B cell (primary cell): ENCODE data around the gene RPL22. TPM values are rescaled to one million over a fixed set of nuclear protein-coding genes. Genes with fewer than 3 reads are reported as not detected.

Experiments used
- ATAC-seq: fragments of 200-7000 bp; cut with Tn5 transposase; one replicate; pipeline ENCODE4 v1.10.0; 2021; ENCODE audit warnings: low read depth, mild to moderate bottlenecking, moderate number of reproducible peaks, moderate library complexity
- CTCF ChIA-PET: fragments of 350-600 bp; sonication (Branson Sonifier 250); formaldehyde crosslinking; loops from one replicate; lab custom pipeline; 2021; ENCODE audit warnings: antibody characterized with exemption, inconsistent platforms; lab: Charles Lee
- POLR2A ChIA-PET: fragments of 350-600 bp; sonication (Branson Sonifier 250); formaldehyde crosslinking; loops from one replicate; lab custom pipeline; 2021; ENCODE audit warnings: antibody characterized with exemption; lab: Charles Lee
- DNase-seq: peaks from one replicate; pipeline ENCODE4 v3.0.0; 2013
- H2AFZ ChIP-seq: 2 replicates; pipeline ENCODE4 v1.6.1; 2012; ENCODE audit warnings: mild to moderate bottlenecking, low read depth, low read length; ENCODE audit not compliant: insufficient read depth, poor library complexity, severe bottlenecking
- H3K27ac ChIP-seq, 2 donors: 1 replicate in 1 of 2; 2 replicates in 1 of 2; pipeline ENCODE4 v1.5.1; 2012 to 2013; ENCODE audit warnings: low read length in 2 of 2, mild to moderate bottlenecking in 2 of 2, moderate library complexity in 1 of 2
- H3K27me3 ChIP-seq, 4 experiments: fragments of 200-600 bp in 1 of 4; sonication (generic) in 1 of 4; replicated peaks in 1 of 4; 1 replicate in 2 of 4; 2 replicates in 2 of 4; pipeline versions ENCODE4 v1.6.1 to v1.7.0; 2013 to 2016; ENCODE audit warnings: low read length in 3 of 4, mild to moderate bottlenecking in 2 of 4, mixed read lengths in 1 of 4, moderate library complexity in 1 of 4; ENCODE audit not compliant: insufficient read depth in 4 of 4, control insufficient read depth in 3 of 4; ENCODE audit errors: control extremely low read depth in 1 of 4
- H3K36me3 ChIP-seq, 2 experiments: replicated peaks in 1 of 2; 1 replicate in 1 of 2; 2 replicates in 1 of 2; pipeline versions ENCODE4 v1.6.1 to v1.7.1; 2013; ENCODE audit warnings: low read length in 1 of 2; ENCODE audit not compliant: insufficient read depth in 2 of 2, control insufficient read depth in 1 of 2; ENCODE audit errors: control extremely low read depth in 1 of 2, extremely low read depth in 1 of 2
- H3K4me1 ChIP-seq, 2 donors: fragments of 200-600 bp in 1 of 2; sonication (generic) in 1 of 2; 1 replicate in 1 of 2; 2 replicates in 1 of 2; pipeline versions ENCODE4 v1.5.1 to v1.6.1; 2013 to 2017; ENCODE audit warnings: low read length in 2 of 2; ENCODE audit not compliant: control insufficient read depth in 2 of 2, insufficient read depth in 2 of 2
- H3K4me2 ChIP-seq: replicated peaks from 2 replicates; pipeline ENCODE3; 2012; ENCODE audit warnings: mild to moderate bottlenecking, low read depth, low read length; ENCODE audit not compliant: poor library complexity, severe bottlenecking
- H3K4me3 ChIP-seq, 5 experiments: fragments of 200-600 bp in 1 of 5; sonication (generic) in 1 of 5; 1 replicate in 3 of 5; 2 replicates in 2 of 5; pipeline versions ENCODE4 v1.5.1 to v1.7.0; 2011 to 2016; ENCODE audit warnings: low read length in 4 of 5, mild to moderate bottlenecking in 4 of 5, low read depth in 2 of 5, control low read depth in 1 of 5, moderate library complexity in 1 of 5; ENCODE audit not compliant: insufficient read depth in 1 of 5; ENCODE audit errors: control extremely low read depth in 1 of 5, extremely low read depth in 1 of 5
- H3K79me2 ChIP-seq: fragments of 200-600 bp; sonication (generic); one replicate; pipeline ENCODE4 v1.6.0; 2016; ENCODE audit warnings: low read length; ENCODE audit not compliant: control insufficient read depth, insufficient read depth
- H3K9ac ChIP-seq: fragments of 200-600 bp; sonication (generic); 2 replicates; pipeline ENCODE4 v1.6.1; 2017; ENCODE audit warnings: mild to moderate bottlenecking, low read length, moderate library complexity
- H3K9me3 ChIP-seq, 3 donors: one replicate each; pipeline versions ENCODE4 v1.6.1 to v1.7.1; 2013; ENCODE audit warnings: low read length in 2 of 3; ENCODE audit not compliant: control insufficient read depth in 2 of 3, insufficient read depth in 1 of 3; ENCODE audit errors: control extremely low read depth in 1 of 3
- H4K20me1 ChIP-seq: 2 replicates; pipeline ENCODE4 v1.6.0; 2012; ENCODE audit warnings: mild to moderate bottlenecking, low read length; ENCODE audit not compliant: insufficient read depth, control insufficient read depth, poor library complexity, severe bottlenecking
- H3K27ac Mint-ChIP-seq: one replicate; pipeline ENCODE4 v1.8.0; 2021; ENCODE audit warnings: mixed read lengths
- H3K27me3 Mint-ChIP-seq: one replicate; pipeline ENCODE4 v1.8.0; 2021; ENCODE audit warnings: mixed read lengths
- H3K4me1 Mint-ChIP-seq: one replicate; pipeline ENCODE4 v1.8.0; 2021; ENCODE audit warnings: mixed read lengths
- H3K4me3 Mint-ChIP-seq: one replicate; pipeline ENCODE4 v1.8.0; 2021; ENCODE audit warnings: mixed read lengths
- H3K9me3 Mint-ChIP-seq: one replicate; pipeline ENCODE4 v1.8.0; 2022; ENCODE audit warnings: mixed read lengths; ENCODE audit not compliant: insufficient read depth
- EZH2 ChIP-seq: IDR thresholded peaks from 2 replicates; pipeline ENCODE4 v1.6.1; 2012; ENCODE audit warnings: borderline replicate concordance, low read depth, mild to moderate bottlenecking, moderate library complexity, low read length; ENCODE audit not compliant: insufficient read depth, poor library complexity, severe bottlenecking
- WGBS: methylation state at CpG from one replicate; pipeline ENCODE4 v1.1.5; 2013; ENCODE audit warnings: missing lambda C conversion rate; ENCODE audit not compliant: insufficient coverage; 5-methylcytosine and 5-hydroxymethylcytosine counted together
- intact Hi-C: fragments of 100-400 bp; cut with micrococcal nuclease; formaldehyde crosslinking; loops from one replicate; pipeline ENCODE4 v1.10.0; 2022
- polyA plus RNA-seq: library from polyadenylated mRNA; depleted of rRNA; stranded (reverse); fragments of >200 nt; gene quantifications from 2 replicates; pipeline ENCODE4 v1.2.3, GENCODE V29; 2012
- total RNA-seq, 2 donors: library from RNA; stranded (reverse); fragments of 120-200 nt in 1 of 2; gene quantifications; 1 replicate in 1 of 2; 2 replicates in 1 of 2; pipeline versions ENCODE4 v1.2.3 to v1.2.4, GENCODE V29; 2013 to 2022
- TF ChIP-seq, protein P1 (sequence below): fragments of 200-600 bp; IDR thresholded peaks from one replicate; pipeline ENCODE4 v1.8.0; 2022; ENCODE audit warnings: antibody characterized with exemption, mild to moderate bottlenecking

RPL22 gene
- total and polyA plus RNA-seq, 2 donors (not counting 1 experiment from before 2014, with no cell fraction given): 70.9 to 471 TPM

DNA sequence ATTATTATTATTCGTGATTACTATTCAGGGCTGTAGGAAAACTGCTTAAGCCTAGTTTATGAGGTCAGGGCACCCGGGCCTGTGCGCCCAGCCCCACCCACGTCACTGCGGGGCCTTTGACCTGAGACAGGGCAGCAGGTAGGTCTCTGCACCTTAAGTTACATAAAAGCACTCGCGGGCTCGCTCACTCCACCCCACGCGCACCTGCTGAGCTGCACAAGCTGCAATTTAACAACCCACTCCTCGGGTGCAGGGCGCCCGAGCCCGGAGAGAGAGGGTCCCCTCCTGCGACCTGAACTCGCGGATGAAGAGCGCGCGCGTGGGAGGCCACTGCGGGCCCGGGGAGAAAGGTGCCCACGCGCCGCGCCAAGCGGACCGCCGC, 35.9 kb upstream of the RPL22 start:
- Histone ChIP-seq H3K4me1 (peaks cover 9 to 15% of the 10 kb centered on the region in 2 donors), H3K4me3 (peak overlapping the region in 4 of 5 experiments; percentile 47 to 84 (median 65)), H3K79me2 (peaks cover 11% of the 10 kb centered on the region), H3K9ac (peak overlapping the region; percentile 82), H3K27ac (no peak overlapping the region), H2AFZ (peak overlapping the region; percentile 76), H3K27me3 (peaks cover 0 to 17% (median 7%) of the 10 kb centered on the region in 4 experiments), H3K9me3 (no peaks in the 10 kb centered on the region), H4K20me1 (no peaks in the 10 kb centered on the region), H3K36me3 (peaks cover 5 to 21% of the 10 kb centered on the region in 2 experiments), H3K4me2 (peak overlapping the region; percentile 96)
- DNase-seq (no peak), ATAC-seq (no peak)
- Mint-ChIP-seq H3K27me3 (peaks cover 14% of the 10 kb centered on the region), H3K9me3 (no peaks in the 10 kb centered on the region), H3K4me1 (peaks cover 10% of the 10 kb centered on the region), H3K27ac (peak overlapping the region; percentile 71), H3K4me3 (peak overlapping the region; percentile 89)
- TF ChIP-seq, protein P1, sequence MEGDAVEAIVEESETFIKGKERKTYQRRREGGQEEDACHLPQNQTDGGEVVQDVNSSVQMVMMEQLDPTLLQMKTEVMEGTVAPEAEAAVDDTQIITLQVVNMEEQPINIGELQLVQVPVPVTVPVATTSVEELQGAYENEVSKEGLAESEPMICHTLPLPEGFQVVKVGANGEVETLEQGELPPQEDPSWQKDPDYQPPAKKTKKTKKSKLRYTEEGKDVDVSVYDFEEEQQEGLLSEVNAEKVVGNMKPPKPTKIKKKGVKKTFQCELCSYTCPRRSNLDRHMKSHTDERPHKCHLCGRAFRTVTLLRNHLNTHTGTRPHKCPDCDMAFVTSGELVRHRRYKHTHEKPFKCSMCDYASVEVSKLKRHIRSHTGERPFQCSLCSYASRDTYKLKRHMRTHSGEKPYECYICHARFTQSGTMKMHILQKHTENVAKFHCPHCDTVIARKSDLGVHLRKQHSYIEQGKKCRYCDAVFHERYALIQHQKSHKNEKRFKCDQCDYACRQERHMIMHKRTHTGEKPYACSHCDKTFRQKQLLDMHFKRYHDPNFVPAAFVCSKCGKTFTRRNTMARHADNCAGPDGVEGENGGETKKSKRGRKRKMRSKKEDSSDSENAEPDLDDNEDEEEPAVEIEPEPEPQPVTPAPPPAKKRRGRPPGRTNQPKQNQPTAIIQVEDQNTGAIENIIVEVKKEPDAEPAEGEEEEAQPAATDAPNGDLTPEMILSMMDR: no peak
- no peak for TF ChIP-seq EZH2
- 1% methylated on average over 29 of the region's 30 CpGs for WGBS
- ChIA-PET POLR2A (interaction anchor here (0.6 to 0.9 kb wide), 3 partner anchors 26 to 550 kb away, joined by 3 to 4 read pairs (median 3); partner anchors contain the start of gene CAMTA1), CTCF (interaction anchor here (0.9 to 1.3 kb wide), 4 partner anchors 9 to 35 kb away, joined by 3 to 6 read pairs (median 3); partner anchors contain the start of gene RPL22)
- intact Hi-C loops: loop anchor here (1.0 to 5.0 kb wide), 2 partner anchors 36 to 467 kb away; partner anchors contain the start of genes DNAJC11 and RPL22
